ENCODE measurements around the gene EMP2.
"Not testable (repeated sequence)": the region's sequence is repeated elsewhere in the genome, so short reads cannot be mapped to it uniquely, and the experiment has no call there.

EMP2 gene

GRCh38 chr16:10514369-10515055, 65.9 kb downstream of the EMP2 start:
- peak overlapping the region in 1 of 2 donors; percentile 7 for H3K9ac ChIP-seq (ENCODE audit: low read depth in 1 of 2, low read length in 2 of 2)
- H3K4me3 ChIP-seq (ENCODE audit: low read depth in 1 of 2, low read length in 2 of 2): no peak overlapping the region
- no peaks in the 10 kb centered on the region for H3K36me3 ChIP-seq (ENCODE audit: control insufficient read depth in 1 of 2, insufficient read depth in 2 of 2, low read length in 2 of 2)
- H3K4me1 ChIP-seq (ENCODE audit: control insufficient read depth in 1 of 2, insufficient read depth in 2 of 2, low read length in 2 of 2): peaks cover 0 to 3% of the 10 kb centered on the region in 2 donors
- H3K27me3 ChIP-seq (ENCODE audit: control insufficient read depth in 1 of 2, insufficient read depth in 2 of 2, low read length in 2 of 2): no peaks in the 10 kb centered on the region
- H3K27ac ChIP-seq (ENCODE audit: low read depth, low read length): no peak overlapping the region
- no peaks in the 10 kb centered on the region for H3K9me3 ChIP-seq (ENCODE audit: control insufficient read depth in 1 of 2, low read length in 2 of 2)

DNA sequence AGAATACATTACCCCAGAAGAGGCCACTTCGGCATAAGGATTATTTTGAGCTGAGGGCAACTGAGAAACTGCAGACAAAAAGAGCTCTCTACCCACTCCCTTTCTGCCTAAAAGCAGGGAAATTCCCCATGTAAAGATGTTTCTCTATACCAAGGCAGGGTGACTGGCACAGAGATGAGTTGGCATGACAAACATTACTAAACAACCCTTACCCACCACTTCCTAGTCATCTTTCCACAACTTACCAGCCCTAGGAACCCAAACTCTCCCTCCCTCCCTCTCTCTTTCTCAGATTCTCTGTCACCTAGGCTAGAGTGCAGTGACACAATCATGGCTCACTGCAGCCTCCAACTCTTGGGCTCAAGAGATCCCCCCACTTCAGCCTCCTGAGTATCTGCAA, 68.6 kb downstream of the EMP2 start:
- peaks cover 0 to 7% of the 10 kb centered on the region in 2 donors for H3K4me1 ChIP-seq (ENCODE audit: control insufficient read depth in 1 of 2, insufficient read depth in 2 of 2, low read length in 2 of 2)
- no peak overlapping the region for H3K9ac ChIP-seq (ENCODE audit: low read depth in 1 of 2, low read length in 2 of 2)
- no peak overlapping the region for H3K27ac ChIP-seq (ENCODE audit: low read depth, low read length)
- H3K4me3 ChIP-seq (ENCODE audit: low read depth in 1 of 2, low read length in 2 of 2): no peak overlapping the region
- no peaks in the 10 kb centered on the region for H3K9me3 ChIP-seq (ENCODE audit: control insufficient read depth in 1 of 2, low read length in 2 of 2)
- no peaks in the 10 kb centered on the region for H3K27me3 ChIP-seq (ENCODE audit: control insufficient read depth in 1 of 2, insufficient read depth in 2 of 2, low read length in 2 of 2)
- H3K36me3 ChIP-seq (ENCODE audit: control insufficient read depth in 1 of 2, insufficient read depth in 2 of 2, low read length in 2 of 2): no peaks in the 10 kb centered on the region

GRCh38 chr16:10510279-10510678, 70.1 kb downstream of the EMP2 start:
- no peaks in the 10 kb centered on the region for H3K27me3 ChIP-seq (ENCODE audit: control insufficient read depth in 1 of 2, insufficient read depth in 2 of 2, low read length in 2 of 2)
- H3K4me1 ChIP-seq (ENCODE audit: control insufficient read depth in 1 of 2, insufficient read depth in 2 of 2, low read length in 2 of 2): peaks cover 0 to 7% of the 10 kb centered on the region in 2 donors
- H3K9me3 ChIP-seq (ENCODE audit: control insufficient read depth in 1 of 2, low read length in 2 of 2): no peaks in the 10 kb centered on the region
- H3K36me3 ChIP-seq (ENCODE audit: control insufficient read depth in 1 of 2, insufficient read depth in 2 of 2, low read length in 2 of 2): no peaks in the 10 kb centered on the region
- H3K4me3 ChIP-seq (ENCODE audit: low read depth in 1 of 2, low read length in 2 of 2): no peak overlapping the region
- no peak overlapping the region for H3K9ac ChIP-seq (ENCODE audit: low read depth in 1 of 2, low read length in 2 of 2)
- no peak overlapping the region for H3K27ac ChIP-seq (ENCODE audit: low read depth, low read length)

- peaks cover 0 to 7% of the 10 kb centered on the region in 2 donors for H3K4me1 ChIP-seq (ENCODE audit: control insufficient read depth in 1 of 2, insufficient read depth in 2 of 2, low read length in 2 of 2)
- no peak overlapping the region for H3K4me3 ChIP-seq (ENCODE audit: low read depth in 1 of 2, low read length in 2 of 2)
- H3K9me3 ChIP-seq (ENCODE audit: control insufficient read depth in 1 of 2, low read length in 2 of 2): peaks cover 0 to 3% of the 10 kb centered on the region in 2 donors
- no peaks in the 10 kb centered on the region for H3K27me3 ChIP-seq (ENCODE audit: control insufficient read depth in 1 of 2, insufficient read depth in 2 of 2, low read length in 2 of 2)
- no peaks in the 10 kb centered on the region for H3K36me3 ChIP-seq (ENCODE audit: control insufficient read depth in 1 of 2, insufficient read depth in 2 of 2, low read length in 2 of 2)
- no peak overlapping the region for H3K9ac ChIP-seq (ENCODE audit: low read depth in 1 of 2, low read length in 2 of 2)
- H3K27ac ChIP-seq (ENCODE audit: low read depth, low read length): no peak overlapping the region
Observed at GRCh38 chr16:10509534-10510025, 70.8 kb downstream of the EMP2 start.

- H3K27ac ChIP-seq (ENCODE audit: low read depth, low read length): not testable (repeated sequence)
Observed at GRCh38 chr16:10505286-10505685, 75.1 kb downstream of the EMP2 start.

DNA sequence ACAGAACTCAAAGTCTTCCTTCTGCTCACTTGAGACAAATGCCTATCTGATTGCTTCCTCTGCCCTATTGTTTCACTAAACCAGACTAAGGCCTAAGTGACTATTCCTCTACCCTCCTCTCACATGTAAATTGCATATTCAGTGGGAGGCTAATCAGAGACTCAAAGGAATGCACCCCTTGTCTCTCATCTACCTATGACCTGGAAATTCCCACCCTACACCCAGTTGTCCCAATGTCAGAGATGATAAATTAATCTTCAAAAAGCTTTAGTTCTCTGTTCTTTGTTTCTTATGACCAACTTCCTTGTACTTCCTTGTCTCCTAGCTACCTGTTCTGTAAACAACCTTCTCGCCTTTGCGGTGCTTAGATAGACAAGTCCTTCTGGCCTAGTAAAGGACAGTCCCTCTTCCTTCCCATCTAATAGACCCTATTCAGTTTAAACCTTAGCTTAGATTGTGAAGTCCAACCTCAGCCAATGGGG, 76.0 kb downstream of the EMP2 start:
- H3K9ac ChIP-seq (ENCODE audit: low read depth in 1 of 2, low read length in 2 of 2): no peak overlapping the region
- no peaks in the 10 kb centered on the region for H3K27me3 ChIP-seq (ENCODE audit: control insufficient read depth in 1 of 2, insufficient read depth in 2 of 2, low read length in 2 of 2)
- H3K36me3 ChIP-seq (ENCODE audit: control insufficient read depth in 1 of 2, insufficient read depth in 2 of 2, low read length in 2 of 2): no peaks in the 10 kb centered on the region
- peaks cover 0 to 3% of the 10 kb centered on the region in 2 donors for H3K9me3 ChIP-seq (ENCODE audit: control insufficient read depth in 1 of 2, low read length in 2 of 2)
- no peak overlapping the region for H3K4me3 ChIP-seq (ENCODE audit: low read depth in 1 of 2, low read length in 2 of 2)
- peaks cover 0 to 3% of the 10 kb centered on the region in 2 donors for H3K4me1 ChIP-seq (ENCODE audit: control insufficient read depth in 1 of 2, insufficient read depth in 2 of 2, low read length in 2 of 2)
- no peak overlapping the region for H3K27ac ChIP-seq (ENCODE audit: low read depth, low read length)

More at GRCh38 chr16:10505286-10505685, 75.1 kb downstream of the EMP2 start:
- H3K36me3 ChIP-seq (ENCODE audit: control insufficient read depth in 1 of 2, insufficient read depth in 2 of 2, low read length in 2 of 2); H3K4me1 ChIP-seq (ENCODE audit: control insufficient read depth in 1 of 2, insufficient read depth in 2 of 2, low read length in 2 of 2); H3K9me3 ChIP-seq (ENCODE audit: control insufficient read depth in 1 of 2, low read length in 2 of 2); H3K4me3 ChIP-seq (ENCODE audit: low read depth in 1 of 2, low read length in 2 of 2); H3K9ac ChIP-seq (ENCODE audit: low read depth in 1 of 2, low read length in 2 of 2); H3K27me3 ChIP-seq (ENCODE audit: control insufficient read depth in 1 of 2, insufficient read depth in 2 of 2, low read length in 2 of 2): not testable (repeated sequence)

GRCh38 chr16:10502776-10503175, 77.6 kb downstream of the EMP2 start:
- Histone ChIP-seq H3K27me3 (ENCODE audit: control insufficient read depth in 1 of 2, insufficient read depth in 2 of 2, low read length in 2 of 2) (no peaks in the 10 kb centered on the region), H3K9ac (ENCODE audit: low read depth in 1 of 2, low read length in 2 of 2) (no peak overlapping the region), H3K9me3 (ENCODE audit: control insufficient read depth in 1 of 2, low read length in 2 of 2) (peaks cover 0 to 3% of the 10 kb centered on the region in 2 donors), H3K4me1 (ENCODE audit: control insufficient read depth in 1 of 2, insufficient read depth in 2 of 2, low read length in 2 of 2) (no peaks in the 10 kb centered on the region), H3K27ac (ENCODE audit: low read depth, low read length) (no peak overlapping the region), H3K36me3 (ENCODE audit: control insufficient read depth in 1 of 2, insufficient read depth in 2 of 2, low read length in 2 of 2) (no peaks in the 10 kb centered on the region), H3K4me3 (ENCODE audit: low read depth in 1 of 2, low read length in 2 of 2) (no peak overlapping the region)

- Histone ChIP-seq H3K9ac (ENCODE audit: low read depth in 1 of 2, low read length in 2 of 2) (no peak overlapping the region), H3K27me3 (ENCODE audit: control insufficient read depth in 1 of 2, insufficient read depth in 2 of 2, low read length in 2 of 2) (no peaks in the 10 kb centered on the region), H3K9me3 (ENCODE audit: control insufficient read depth in 1 of 2, low read length in 2 of 2) (peaks cover 0 to 3% of the 10 kb centered on the region in 2 donors), H3K4me1 (ENCODE audit: control insufficient read depth in 1 of 2, insufficient read depth in 2 of 2, low read length in 2 of 2) (no peaks in the 10 kb centered on the region), H3K27ac (ENCODE audit: low read depth, low read length) (no peak overlapping the region), H3K36me3 (ENCODE audit: control insufficient read depth in 1 of 2, insufficient read depth in 2 of 2, low read length in 2 of 2) (no peaks in the 10 kb centered on the region), H3K4me3 (ENCODE audit: low read depth in 1 of 2, low read length in 2 of 2) (no peak overlapping the region)
Observed at GRCh38 chr16:10501016-10501607, 79.3 kb downstream of the EMP2 start.

GRCh38 chr16:10500582-10500981, 79.8 kb downstream of the EMP2 start:
- H3K9ac ChIP-seq (ENCODE audit: low read depth in 1 of 2, low read length in 2 of 2): no peak overlapping the region
- peaks cover 0 to 3% of the 10 kb centered on the region in 2 donors for H3K9me3 ChIP-seq (ENCODE audit: control insufficient read depth in 1 of 2, low read length in 2 of 2)
- H3K27me3 ChIP-seq (ENCODE audit: control insufficient read depth in 1 of 2, insufficient read depth in 2 of 2, low read length in 2 of 2): no peaks in the 10 kb centered on the region
- H3K4me1 ChIP-seq (ENCODE audit: control insufficient read depth in 1 of 2, insufficient read depth in 2 of 2, low read length in 2 of 2): no peaks in the 10 kb centered on the region
- H3K36me3 ChIP-seq (ENCODE audit: control insufficient read depth in 1 of 2, insufficient read depth in 2 of 2, low read length in 2 of 2): no peaks in the 10 kb centered on the region
- no peak overlapping the region for H3K4me3 ChIP-seq (ENCODE audit: low read depth in 1 of 2, low read length in 2 of 2)
- H3K27ac ChIP-seq (ENCODE audit: low read depth, low read length): no peak overlapping the region

Measured in duodenal mucosa (tissue), 2 donors.